ES-I3 (cell line): ENCODE data around the gene C13orf46.

Source experiments
- H3K36me3 ChIP-seq: 2 replicates; pipeline ENCODE4 v1.6.1; 2013; ENCODE audit warnings: mild to moderate bottlenecking, low read length, control low read depth, moderate library complexity; ENCODE audit not compliant: insufficient read depth
- H3K4me1 ChIP-seq: 2 replicates; pipeline ENCODE4 v1.6.1; 2013; ENCODE audit warnings: mild to moderate bottlenecking, control low read depth, low read length; ENCODE audit not compliant: insufficient read depth
- H3K9ac ChIP-seq: 2 replicates; pipeline ENCODE4 v1.6.1; 2013; ENCODE audit warnings: low read depth, mild to moderate bottlenecking, low read length, moderate library complexity
- H3K9me3 ChIP-seq: 2 replicates; pipeline ENCODE4 v1.6.1; 2013; ENCODE audit warnings: mild to moderate bottlenecking, low read length, moderate library complexity; ENCODE audit not compliant: control insufficient read depth, insufficient read depth

C13orf46 gene

DNA sequence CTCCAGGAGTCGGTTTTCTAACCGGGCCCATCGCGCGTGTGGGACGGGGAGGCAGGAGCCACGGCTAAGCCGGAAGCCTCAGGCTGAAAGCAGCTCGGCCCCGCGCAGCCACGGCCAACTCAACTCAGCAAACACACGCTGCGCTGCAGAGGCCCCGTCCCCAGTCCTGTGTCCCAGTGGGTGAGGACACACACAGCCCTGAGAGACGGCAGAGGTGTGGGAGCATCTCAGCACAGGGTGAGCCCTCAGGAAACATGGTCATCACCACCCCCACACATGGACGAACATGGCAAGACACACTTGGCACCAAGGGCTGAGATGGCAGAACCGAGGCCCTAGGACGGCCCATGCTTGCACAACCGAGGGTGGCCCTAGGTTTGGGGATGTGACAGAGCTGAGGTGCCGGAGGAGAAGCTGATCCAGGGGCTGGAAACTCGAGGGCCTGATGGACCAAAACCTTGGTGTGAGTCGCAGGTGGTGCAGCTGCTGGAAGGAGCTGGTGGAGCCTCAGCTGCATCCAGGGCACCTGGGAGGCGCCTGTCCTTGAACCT lies 29.0 kb upstream of the C13orf46 start:
- Histone ChIP-seq H3K9ac (no peak overlapping the region), H3K4me1 (no peaks in the 10 kb centered on the region), H3K9me3 (no peaks in the 10 kb centered on the region), H3K36me3 (no peaks in the 10 kb centered on the region)

DNA sequence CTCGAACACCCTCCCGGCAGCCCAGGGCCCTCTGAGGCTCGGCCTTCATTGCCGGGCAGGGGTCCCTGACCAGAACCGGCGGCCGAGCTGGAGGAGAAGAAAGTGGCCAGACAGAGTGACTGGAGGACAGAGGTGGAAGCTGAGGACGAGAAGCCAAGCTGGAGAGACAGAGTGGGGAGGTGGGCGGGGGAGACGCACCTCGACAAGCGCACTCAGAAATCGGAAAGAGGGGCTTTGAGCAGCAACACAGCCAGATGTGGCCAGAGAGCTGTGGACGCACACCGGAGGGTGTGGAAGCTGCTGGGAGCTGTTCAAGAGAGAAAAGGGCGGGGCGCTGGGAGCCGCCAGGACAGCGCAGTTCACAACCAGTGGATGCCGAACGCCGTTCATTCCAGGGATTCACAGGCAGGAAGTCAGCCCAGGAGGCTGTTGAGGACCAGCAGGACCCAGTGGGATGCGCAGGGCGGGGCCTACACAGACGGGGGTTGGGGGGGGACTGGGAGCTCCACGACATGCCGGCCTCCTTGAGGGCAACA lies 28.2 kb upstream of the C13orf46 start:
- Histone ChIP-seq H3K9me3 (no peaks in the 10 kb centered on the region), H3K36me3 (no peaks in the 10 kb centered on the region), H3K9ac (no peak overlapping the region), H3K4me1 (no peaks in the 10 kb centered on the region)

DNA sequence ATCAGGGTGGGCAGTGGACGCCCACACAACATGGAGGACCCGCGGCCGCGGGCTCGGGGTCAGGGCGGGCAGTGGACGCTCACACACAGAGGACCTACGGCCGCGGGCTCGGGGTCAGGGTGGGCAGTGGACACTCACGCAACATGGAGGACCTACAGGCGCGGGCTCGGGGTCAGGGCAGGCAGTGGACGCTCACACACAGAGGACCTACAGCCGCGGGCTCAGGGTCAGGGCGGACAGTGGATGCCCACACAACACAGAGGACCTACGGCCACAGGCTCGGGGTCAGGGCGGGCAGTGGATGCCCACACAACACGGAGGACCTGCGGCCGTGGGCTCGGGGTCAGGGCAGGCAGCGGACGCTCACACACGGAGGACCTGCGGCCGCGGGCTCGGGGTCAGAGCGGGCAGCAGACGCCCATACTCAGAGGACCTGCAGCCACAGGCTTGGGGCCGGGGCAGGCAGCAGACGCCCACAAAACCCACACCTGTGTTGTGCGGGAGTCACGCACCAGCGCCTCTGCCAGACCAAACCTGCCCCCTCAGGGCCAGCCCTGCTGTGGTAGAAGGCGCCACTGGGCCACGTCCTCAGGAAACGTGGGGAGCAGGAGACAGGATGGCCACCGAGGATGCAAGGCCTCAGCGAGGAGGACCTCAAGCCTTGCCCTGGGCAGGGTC lies 27.6 kb upstream of the C13orf46 start:
- H3K4me1 ChIP-seq: no peaks in the 10 kb centered on the region
- no peaks in the 10 kb centered on the region for H3K36me3 ChIP-seq
- H3K9ac ChIP-seq: no peak overlapping the region
- no peaks in the 10 kb centered on the region for H3K9me3 ChIP-seq

DNA sequence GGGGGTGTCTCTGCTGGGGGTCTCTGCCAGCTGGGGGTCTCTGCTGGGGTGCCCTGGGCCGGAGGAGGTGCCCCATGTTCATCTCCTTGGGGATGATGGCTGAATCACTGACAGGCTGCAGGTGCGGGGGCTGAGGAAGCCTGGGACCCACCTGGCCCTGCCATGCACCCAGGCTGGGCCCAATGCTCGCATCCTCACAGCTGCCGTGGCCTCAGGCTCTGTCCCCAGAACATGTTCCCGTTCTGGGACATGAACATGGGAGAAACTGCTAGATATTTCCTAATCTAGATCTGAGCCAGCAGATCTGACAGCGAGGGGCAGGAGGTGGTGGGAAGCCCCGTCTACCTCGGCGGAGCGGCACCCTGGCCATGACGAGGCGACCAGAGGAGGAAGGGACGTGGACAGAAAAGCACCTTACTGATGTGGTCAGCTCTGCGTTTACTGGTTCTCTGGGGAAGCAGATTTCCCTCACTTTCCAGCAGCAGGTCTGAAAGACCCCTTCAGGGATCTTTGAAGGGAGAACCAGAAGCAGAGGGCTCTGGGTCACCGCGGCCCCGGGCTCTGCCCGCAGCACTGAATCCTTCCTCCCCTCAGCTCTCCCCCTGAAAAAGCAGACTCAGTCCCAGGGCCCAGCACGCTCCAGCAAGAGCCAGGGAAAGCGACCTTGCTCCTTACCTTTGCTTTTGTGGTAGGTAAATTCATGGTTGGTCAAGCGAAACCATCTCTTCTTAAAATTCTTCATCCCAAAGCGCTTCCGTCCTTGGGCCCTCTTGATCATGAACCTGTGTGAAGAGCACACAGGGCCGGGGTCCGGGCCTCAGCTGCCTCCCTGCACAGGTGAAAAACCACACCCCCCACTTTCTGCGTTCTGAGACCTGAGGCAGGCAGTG lies 26.5 kb upstream of the C13orf46 start:
- Histone ChIP-seq H3K9ac (no peak overlapping the region), H3K4me1 (no peaks in the 10 kb centered on the region), H3K36me3 (no peaks in the 10 kb centered on the region), H3K9me3 (no peaks in the 10 kb centered on the region)

DNA sequence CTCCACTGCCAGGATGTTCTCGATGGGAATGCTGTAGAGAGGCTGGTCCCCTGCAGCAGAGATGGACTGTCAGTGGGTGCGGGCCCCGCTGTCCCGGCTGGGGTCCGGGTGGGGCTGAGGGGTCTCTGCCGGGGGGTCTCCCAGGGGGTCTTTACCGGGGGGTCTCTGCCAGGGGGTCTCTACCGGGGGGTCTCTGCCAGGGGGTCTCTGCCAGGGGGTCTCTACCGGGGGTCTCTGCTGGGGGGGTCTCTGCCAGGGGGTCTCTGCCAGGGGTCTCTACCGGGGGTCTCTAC lies 25.7 kb upstream of the C13orf46 start:
- Histone ChIP-seq H3K4me1 (no peaks in the 10 kb centered on the region), H3K36me3 (no peaks in the 10 kb centered on the region), H3K9me3 (no peaks in the 10 kb centered on the region), H3K9ac (no peak overlapping the region)

DNA sequence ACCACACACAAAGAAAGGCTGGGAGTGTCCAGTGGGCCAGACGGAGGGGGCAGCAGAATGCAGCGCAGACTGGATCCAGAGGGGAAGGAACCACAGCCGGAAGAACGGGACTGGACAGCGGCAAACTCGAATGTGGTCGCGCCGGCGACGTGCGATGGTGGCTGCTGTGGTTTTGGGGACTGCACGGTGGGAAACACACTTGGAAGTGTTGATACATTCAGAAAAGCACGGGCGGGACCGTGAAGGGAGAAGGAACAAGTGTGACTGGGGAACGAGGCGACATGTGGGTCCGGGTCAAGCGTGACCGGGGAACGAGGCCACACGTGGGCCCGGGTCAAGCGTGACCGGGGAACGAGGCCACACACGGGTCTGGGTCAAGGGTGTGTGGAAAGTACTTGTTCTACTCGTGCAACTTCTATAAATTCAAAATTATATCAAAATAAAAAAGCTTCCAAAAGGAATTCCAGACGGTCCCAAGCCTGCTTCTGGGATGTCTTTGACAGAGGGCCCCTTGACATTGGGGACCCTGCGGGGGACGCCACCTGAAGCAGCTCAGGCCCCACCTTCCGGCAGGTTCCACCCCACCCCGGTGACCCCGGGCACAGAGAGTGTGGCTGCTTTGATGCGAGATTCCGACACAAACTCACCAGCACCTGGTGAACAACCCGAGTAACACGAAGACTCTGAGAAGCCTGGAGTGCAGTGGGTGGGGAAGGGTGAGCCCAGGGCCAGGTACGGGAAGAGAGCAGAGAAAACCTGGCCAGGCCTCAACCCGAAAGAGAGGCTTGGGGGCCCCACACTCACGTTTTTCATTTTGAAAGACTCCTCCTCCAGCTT lies 25.1 kb upstream of the C13orf46 start:
- no peaks in the 10 kb centered on the region for H3K4me1 ChIP-seq
- H3K36me3 ChIP-seq: no peaks in the 10 kb centered on the region
- H3K9ac ChIP-seq: no peak overlapping the region
- no peaks in the 10 kb centered on the region for H3K9me3 ChIP-seq

DNA sequence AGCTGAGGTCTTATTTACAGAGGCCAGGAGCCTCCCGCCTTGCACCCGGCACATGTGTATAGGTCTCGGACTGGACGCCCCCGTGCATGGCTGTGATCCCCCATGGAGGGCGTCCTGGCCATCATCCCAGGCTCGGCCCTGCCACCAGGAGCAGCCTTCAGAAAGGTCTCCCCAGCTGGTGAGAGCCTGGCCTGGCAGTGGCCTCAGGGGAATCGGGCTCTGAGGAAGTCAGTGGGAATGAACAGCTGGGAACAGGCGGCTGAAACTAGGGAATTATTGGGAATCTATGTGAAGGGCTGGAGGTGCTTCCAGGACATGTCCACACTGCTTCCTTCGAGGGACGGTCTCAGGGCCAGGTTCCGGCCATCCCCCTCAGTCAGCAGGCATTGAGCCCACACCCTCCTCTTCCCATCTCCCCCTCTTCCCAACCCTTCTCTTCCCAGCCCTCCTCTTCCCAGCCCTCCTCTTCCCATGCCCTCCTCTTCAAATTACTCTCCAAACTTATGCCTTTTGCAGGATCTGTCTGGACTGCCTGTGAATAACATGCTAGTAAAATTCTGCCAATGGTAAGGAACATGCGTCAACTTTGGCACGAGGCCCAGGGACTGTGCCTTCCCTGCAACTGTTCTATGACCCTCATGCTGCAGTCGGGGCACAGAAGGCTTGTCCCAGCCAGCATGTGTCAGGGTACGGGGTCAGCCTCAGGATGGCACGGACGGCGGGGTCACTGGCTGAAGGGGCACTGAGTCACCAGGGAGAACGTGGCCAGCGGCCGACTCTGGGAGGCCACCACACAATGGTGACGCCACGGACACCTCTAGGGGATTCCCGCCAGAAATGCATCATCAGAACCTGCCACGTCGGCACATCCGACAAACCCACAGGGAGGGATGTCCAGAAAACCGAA lies 24.2 kb upstream of the C13orf46 start:
- H3K36me3 ChIP-seq: no peaks in the 10 kb centered on the region
- H3K9ac ChIP-seq: no peak overlapping the region
- no peaks in the 10 kb centered on the region for H3K9me3 ChIP-seq
- no peaks in the 10 kb centered on the region for H3K4me1 ChIP-seq

DNA sequence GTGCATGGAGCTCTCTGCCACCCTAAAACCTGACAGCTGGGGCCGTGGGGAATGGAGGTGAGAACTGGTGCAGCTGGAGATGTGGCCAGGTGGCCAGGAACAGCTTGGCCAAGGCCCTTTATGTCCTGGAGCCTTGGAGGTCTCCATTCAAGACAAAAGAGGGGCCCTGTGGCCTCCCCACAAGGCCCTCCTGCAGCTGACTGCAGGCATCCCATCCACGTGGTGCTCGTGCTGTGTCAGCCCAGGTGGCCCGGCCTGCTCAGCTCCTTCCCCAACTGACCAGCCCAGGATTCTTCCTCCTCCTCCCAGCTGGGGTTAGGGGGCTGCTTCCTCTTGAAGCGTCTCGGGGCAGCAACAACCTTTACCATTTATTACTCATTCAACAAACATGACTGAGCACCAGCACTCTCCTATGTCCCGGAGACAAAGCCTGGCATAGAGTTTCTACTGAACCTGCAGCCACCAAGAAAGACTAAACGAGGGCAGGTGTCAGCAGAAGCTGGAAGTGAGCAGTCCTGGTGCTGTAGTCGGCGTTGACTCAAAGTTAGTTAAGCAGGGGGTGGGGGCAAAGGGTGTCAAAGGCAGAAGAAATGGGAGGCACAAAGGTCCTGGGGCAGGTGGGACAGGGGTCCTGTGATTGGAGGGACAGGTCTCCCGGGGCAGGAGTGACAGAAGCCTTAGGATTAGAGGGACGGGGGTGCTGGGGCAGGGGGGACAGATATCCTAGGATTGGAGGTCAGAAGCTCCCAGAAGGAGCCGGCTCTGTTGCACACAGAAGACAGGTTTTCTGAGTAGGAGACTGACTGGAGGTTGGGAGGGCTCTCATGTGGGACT lies 23.3 kb upstream of the C13orf46 start:
- Histone ChIP-seq H3K36me3 (peaks cover 4% of the 10 kb centered on the region), H3K9ac (no peak overlapping the region), H3K9me3 (no peaks in the 10 kb centered on the region), H3K4me1 (no peaks in the 10 kb centered on the region)

DNA sequence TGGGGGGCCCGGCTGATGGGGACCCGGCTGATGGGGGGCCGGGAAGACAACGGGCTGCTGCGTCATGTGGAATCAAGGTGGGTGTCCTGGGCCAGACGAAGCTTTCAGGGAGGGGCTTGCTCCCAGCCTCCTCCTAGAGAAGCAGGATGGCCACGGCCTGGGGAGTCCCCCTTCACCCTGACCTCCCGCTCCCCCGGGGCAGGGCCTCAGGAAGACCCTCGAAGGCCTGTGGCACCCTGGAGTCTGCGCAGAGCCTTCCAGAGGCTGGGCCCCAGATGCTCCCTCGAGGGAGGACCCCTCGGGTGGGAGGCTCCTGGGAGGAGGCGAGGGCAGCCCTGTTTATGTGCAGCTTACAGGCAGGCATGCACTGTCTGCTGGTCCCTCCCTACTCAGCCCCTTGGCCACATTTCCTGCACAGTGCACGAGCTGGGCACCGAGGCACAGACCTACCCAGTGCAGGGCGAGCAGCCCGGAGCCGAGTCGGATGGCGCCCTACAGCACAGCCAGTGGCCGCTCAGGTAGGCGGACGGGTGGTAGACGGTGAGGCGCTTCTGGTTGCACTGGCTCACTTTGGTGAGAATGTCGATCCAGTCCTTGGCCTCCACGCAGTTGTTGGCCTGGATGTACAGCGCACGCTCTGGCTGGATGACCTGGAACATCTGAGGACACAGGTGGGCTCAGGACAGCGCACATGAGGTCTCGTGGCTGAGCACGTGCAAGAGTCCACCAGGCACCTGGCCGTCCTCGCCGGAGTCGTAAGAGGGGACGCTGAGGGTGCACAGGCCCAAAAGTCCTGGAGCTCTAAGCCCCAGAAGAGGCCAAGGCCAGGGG lies 22.4 kb upstream of the C13orf46 start:
- no peaks in the 10 kb centered on the region for H3K4me1 ChIP-seq
- H3K9ac ChIP-seq: no peak overlapping the region
- no peaks in the 10 kb centered on the region for H3K9me3 ChIP-seq
- peaks cover 4% of the 10 kb centered on the region for H3K36me3 ChIP-seq

DNA sequence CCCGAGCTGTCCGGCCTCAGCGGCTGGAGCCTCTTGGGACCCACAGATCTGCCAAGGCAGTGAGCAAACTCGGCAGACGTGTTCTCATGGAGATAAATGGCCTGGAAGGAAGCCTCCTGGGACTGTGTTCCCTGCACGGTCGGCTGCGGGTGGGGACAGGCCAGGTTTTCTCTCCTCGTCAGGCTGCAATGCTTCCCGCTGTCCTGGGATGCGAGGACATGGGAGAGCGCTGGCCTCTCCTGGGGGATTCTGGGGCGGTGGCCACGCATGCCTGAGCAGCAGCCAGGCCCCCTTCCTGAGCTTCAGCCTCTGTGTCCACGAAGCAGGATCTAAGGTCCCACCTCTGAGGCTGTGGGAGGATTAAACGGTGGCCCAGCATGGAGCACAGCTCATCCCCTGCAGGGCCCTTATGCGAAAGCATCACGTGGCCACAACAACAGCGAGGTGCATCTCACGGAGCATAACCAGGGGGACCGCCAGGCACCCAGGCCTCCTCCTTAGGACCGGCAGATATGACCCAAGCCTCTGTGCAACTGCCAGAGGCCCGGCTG lies 21.2 kb upstream of the C13orf46 start:
- Histone ChIP-seq H3K36me3 (peaks cover 4% of the 10 kb centered on the region), H3K9me3 (no peaks in the 10 kb centered on the region), H3K9ac (no peak overlapping the region), H3K4me1 (no peaks in the 10 kb centered on the region)

DNA sequence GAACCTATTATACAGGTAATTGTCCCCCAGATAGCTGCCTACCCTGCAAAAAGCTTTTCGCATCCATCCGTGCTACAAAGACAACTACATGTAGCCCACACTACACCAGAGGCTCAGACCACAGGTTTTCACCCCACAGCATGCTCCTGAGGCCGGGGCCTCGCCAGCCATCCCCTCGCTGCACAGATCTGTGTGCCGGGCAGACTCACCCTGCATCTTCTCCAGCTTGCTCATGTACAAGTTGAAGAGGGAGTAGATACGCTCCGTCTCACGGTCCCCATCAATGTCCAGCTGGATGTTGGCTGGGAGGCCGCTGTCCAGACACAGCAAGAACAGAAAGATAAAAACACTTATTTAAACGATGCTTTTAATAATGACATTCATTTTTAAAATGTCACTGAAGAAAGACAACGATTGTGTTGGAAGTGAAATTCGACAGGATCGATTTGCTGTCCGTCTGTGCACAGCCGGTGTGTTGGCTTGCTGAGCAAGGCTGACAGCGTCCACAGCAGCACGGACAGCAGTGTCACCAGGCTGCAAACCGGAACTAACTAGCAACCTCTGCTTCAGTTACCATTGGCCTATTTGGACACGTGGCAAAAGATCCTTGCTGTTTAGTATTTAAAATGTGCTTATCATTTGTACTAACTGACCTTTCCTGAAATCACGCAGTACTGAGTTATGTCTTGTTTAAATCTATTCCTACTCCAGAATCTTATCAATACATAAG lies 18.6 kb upstream of the C13orf46 start:
- no peaks in the 10 kb centered on the region for H3K4me1 ChIP-seq
- no peaks in the 10 kb centered on the region for H3K9me3 ChIP-seq
- no peak overlapping the region for H3K9ac ChIP-seq
- peaks cover 4% of the 10 kb centered on the region for H3K36me3 ChIP-seq
